GM12878 (cell line): ENCODE measurements around the gene ST7. TPM values are rescaled to one million over a fixed set of nuclear protein-coding genes. Genes with fewer than 3 reads are reported as not detected.

Source experiments
- ATAC-seq: fragments of 200-7000 bp; cut with Tn5 transposase; 3 replicates; pipeline ENCODE4 v1.9.1; 2020; ENCODE audit warnings: mild to moderate bottlenecking, moderate library complexity
- BruUV-seq: library from RNA; stranded (reverse); fragments of 400-500 nt; replicated peaks from 2 replicates; lab custom pipeline; 2021; lab: Mats Ljungman, UMichigan
- CTCF ChIA-PET: fragments of 300-600 bp; sonication (Branson Sonifier 250); formaldehyde crosslinking; extraction: SDS; loops from one replicate; lab custom pipeline; 2021; ENCODE audit warnings: inconsistent platforms; lab: Yijun Ruan, JAX
- POLR2A ChIA-PET: fragments of 350-600 bp; formaldehyde crosslinking; extraction: SDS; loops from one replicate; lab custom pipeline; 2021; ENCODE audit warnings: inconsistent platforms; lab: Charles Lee
- RAD21 ChIA-PET: fragments of 300-600 bp; sonication (Branson Sonifier 250); formaldehyde crosslinking; loops from one replicate; lab custom pipeline; 2023; ENCODE audit warnings: antibody characterized with exemption; ENCODE audit not compliant: unreplicated experiment; lab: Charles Lee
- SMC1A ChIA-PET: fragments of 300-600 bp; sonication (Branson Sonifier 250); formaldehyde crosslinking; loops from one replicate; lab custom pipeline; 2023; ENCODE audit not compliant: unreplicated experiment, uncharacterized antibody; lab: Charles Lee
- DNase-seq: peaks from one replicate; pipeline ENCODE4 v3.0.0-alpha.2; 2011; ENCODE audit warnings: low read depth, low spot score
- FAIRE-seq: peaks from 3 replicates; lab custom pipeline; 2011; peaks lifted over from hg19 to GRCh38; lab: Jason Lieb, UNC
- H2AFZ ChIP-seq: 2 replicates; pipeline ENCODE4 v1.6.0; 2011; ENCODE audit warnings: low read depth, low read length, control low read depth; ENCODE audit not compliant: control insufficient read depth
- H3K27ac ChIP-seq: 2 replicates; pipeline ENCODE4 v1.5.1; 2011; ENCODE audit warnings: control low read depth; ENCODE audit not compliant: control insufficient read depth, insufficient read depth
- H3K27me3 ChIP-seq, 2 experiments: replicated peaks in 1 of 2; 2 replicates each; pipeline versions ENCODE4 v1.6.0 to v1.6.1; 2011; ENCODE audit warnings: low read length in 1 of 2; ENCODE audit not compliant: control insufficient read depth in 2 of 2, insufficient read depth in 2 of 2
- H3K36me3 ChIP-seq, 2 experiments: 2 replicates each; pipeline ENCODE4 v1.5.1; 2011; ENCODE audit warnings: low read length in 1 of 2; ENCODE audit not compliant: control insufficient read depth in 2 of 2, insufficient read depth in 2 of 2
- H3K4me1 ChIP-seq: 2 replicates; pipeline ENCODE4 v1.6.1; 2011; ENCODE audit warnings: mild to moderate bottlenecking, low read length, moderate library complexity, mixed read lengths; ENCODE audit not compliant: control insufficient read depth, insufficient read depth
- H3K4me2 ChIP-seq: 2 replicates; pipeline ENCODE4 v1.6.0; 2011; ENCODE audit warnings: control low read depth; ENCODE audit not compliant: control insufficient read depth, insufficient read depth
- H3K4me3 ChIP-seq: fragments of 200-600 bp; sonication (generic); 2 replicates; pipeline ENCODE4 v1.5.1; 2016
- H3K79me2 ChIP-seq: 2 replicates; pipeline ENCODE4 v1.6.0; 2011; ENCODE audit warnings: low read length; ENCODE audit not compliant: control insufficient read depth, insufficient read depth
- H3K9ac ChIP-seq: 2 replicates; pipeline ENCODE4 v1.8.0; 2011; ENCODE audit warnings: low read length, control low read depth, mixed read lengths; ENCODE audit not compliant: control insufficient read depth, insufficient read depth
- H3K9me3 ChIP-seq: replicated peaks from 3 replicates; pipeline ENCODE4 v1.5.1; 2011; ENCODE audit warnings: mild to moderate bottlenecking, low read length; ENCODE audit not compliant: control insufficient read depth, insufficient read depth
- H4K20me1 ChIP-seq: 2 replicates; pipeline ENCODE4 v1.6.0; 2011; ENCODE audit not compliant: control insufficient read depth, insufficient read depth
- CHD4 ChIP-seq: fragments of 200-600 bp; sonication (generic); IDR thresholded peaks from 2 replicates; pipeline ENCODE4 v1.6.1; 2016; ENCODE audit warnings: mild to moderate bottlenecking
- JUNB ChIP-seq: IDR thresholded peaks from 2 replicates; pipeline ENCODE4 v1.6.1; 2016; ENCODE audit warnings: antibody characterized with exemption, mild to moderate bottlenecking
- MYC ChIP-seq: IDR thresholded peaks from 2 replicates; pipeline ENCODE4 v1.6.1; 2011; ENCODE audit warnings: mild to moderate bottlenecking, low read length, moderate library complexity, inconsistent platforms; ENCODE audit not compliant: insufficient read depth, insufficient replicate concordance, insufficient read length, severe bottlenecking
- RFX5 ChIP-seq: IDR thresholded peaks from 2 replicates; pipeline ENCODE4 v1.6.1; 2011; ENCODE audit warnings: low read depth, low read length, improper control_type of control experiment
- STAT1 ChIP-seq: fragments of 450-650 bp; conservative IDR thresholded peaks from 2 replicates; pipeline ENCODE4 v1.6.1; 2014; ENCODE audit warnings: antibody characterized with exemption, mild to moderate bottlenecking
- STAT3 ChIP-seq: IDR thresholded peaks from 2 replicates; pipeline ENCODE4 v1.6.1; 2011; ENCODE audit warnings: low read depth, low read length, improper control_type of control experiment
- ZBED1 ChIP-seq: IDR thresholded peaks from 2 replicates; pipeline ENCODE4 v1.6.1; 2016; ENCODE audit warnings: borderline replicate concordance
- in situ Hi-C: fragments of 300-500 bp; cut with MboI; formaldehyde crosslinking; loops from 9 replicates; pipeline ENCODE4 v1.14.3; 2018; ENCODE audit warnings: mixed read lengths
- intact Hi-C: fragments of 100-400 bp; cut with micrococcal nuclease; formaldehyde crosslinking; loops from one replicate; pipeline ENCODE4 v1.14.2; 2022; ENCODE audit not compliant: unreplicated experiment
- polyA plus RNA-seq, 11 experiments: library from polyadenylated mRNA; depleted of rRNA in 4 of 11; unstranded in 6 of 11; stranded (reverse) in 5 of 11; fragments of >200 nt; fragmentation: Nextera tagmentation in 4 of 11; fragmentation: Illumina TruSeq in 1 of 11; extraction: Ambion mirVana in 4 of 11; extraction: Trizol in 1 of 11; gene quantifications; 1 replicate in 1 of 11; 2 replicates in 10 of 11; pipeline versions ENCODE4 v1.2.1 to v1.2.3, GENCODE V29; 2011 to 2016; ENCODE audit warnings: inconsistent platforms in 2 of 11, missing spikeins in 2 of 11, low read depth in 1 of 11
- total RNA-seq, 4 experiments: library from RNA; depleted of rRNA in 3 of 4; stranded (reverse); fragments of >200 nt in 3 of 4; fragmentation: Illumina TruSeq in 1 of 4; extraction: Trizol in 1 of 4; gene quantifications; 2 replicates each; pipeline versions ENCODE4 v1.2.1 to v1.2.3, GENCODE V29; 2013 to 2021
- TF ChIP-seq, protein P1 (sequence below): fragments of 150-350 bp; IDR thresholded peaks from 2 replicates; pipeline ENCODE4 v1.6.1; 2014; ENCODE audit warnings: mild to moderate bottlenecking, low read depth, low read length
- TF ChIP-seq, protein P2 (sequence below), 3 experiments: IDR thresholded peaks in 2 of 3; conservative IDR thresholded peaks in 1 of 3; 2 replicates each; pipeline ENCODE4 v1.5.1; 2011; ENCODE audit warnings: low read depth in 3 of 3, low read length in 3 of 3, mild to moderate bottlenecking in 3 of 3, control low read depth in 2 of 3, moderate library complexity in 2 of 3, inconsistent platforms in 1 of 3, mixed read lengths in 1 of 3; ENCODE audit not compliant: control insufficient read depth in 2 of 3, insufficient read depth in 1 of 3; ENCODE audit errors: extremely low read depth in 1 of 3
- TF ChIP-seq, protein P3 (sequence below): fragments of 450-650 bp; formaldehyde crosslinking; IDR thresholded peaks from 2 replicates; pipeline ENCODE4 v1.4.0; 2020; ENCODE audit warnings: mild to moderate bottlenecking, moderate library complexity

ST7 gene
- total and polyA plus RNA-seq, 10 of the 15 experiments (the other 5 are each of a cell fraction or from before 2014, with no cell fraction given): 27.7 to 76.4 (median 53.6) TPM

DNA sequence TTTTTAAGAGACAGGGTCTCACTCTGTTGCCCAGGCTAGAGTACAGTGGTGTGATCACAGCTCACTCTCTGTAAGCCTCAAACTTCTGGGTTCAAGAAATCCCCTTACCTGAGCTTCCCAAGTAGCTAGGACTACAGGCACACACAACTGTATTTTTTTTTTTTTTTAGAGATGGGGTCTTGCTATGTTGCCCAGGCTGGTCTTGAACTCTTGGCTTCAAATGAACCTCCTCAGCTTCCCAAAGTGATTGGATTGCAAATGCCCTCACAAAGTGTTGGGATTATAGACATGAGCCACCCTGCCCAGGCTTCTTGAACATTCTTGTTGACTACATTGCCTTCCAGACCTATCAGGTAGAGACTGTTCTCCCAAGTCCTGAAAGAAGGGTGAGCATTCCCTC lies 296.9 kb downstream of the ST7 start:
- H4K20me1 ChIP-seq: no peaks in the 10 kb centered on the region
- FAIRE-seq: no peak
- ChIA-PET CTCF (interaction anchor here (0.9 to 1.6 kb wide), 5 partner anchors 13 to 134 kb away, joined by 3 to 6 read pairs (median 3); no protein-coding TSS in a partner anchor), SMC1A (interaction anchor here (0.9 to 4.6 kb wide), 18 partner anchors 9 to 209 kb away, joined by 3 to 39 read pairs (median 3); no protein-coding TSS in a partner anchor), POLR2A (interaction anchor here (1.7 to 4.4 kb wide), 4 partner anchors 10 to 98 kb away, joined by 9 to 25 read pairs (median 14); no protein-coding TSS in a partner anchor), RAD21 (interaction anchor here (0.8 to 5.2 kb wide), 8 partner anchors 11 to 135 kb away, joined by 3 to 47 read pairs (median 12); no protein-coding TSS in a partner anchor)
- no peak overlapping the region for H2AFZ ChIP-seq
- H3K79me2 ChIP-seq: no peaks in the 10 kb centered on the region
- peaks cover 4% of the 10 kb centered on the region for H3K4me1 ChIP-seq
- DNase-seq: no peak
- H3K9ac ChIP-seq: no peak overlapping the region
- intact Hi-C loops (loop anchor here (5.0 kb wide), 1 partner anchor 33 kb away; no protein-coding TSS in a partner anchor), in situ Hi-C loops (no loop called here)
- BruUV-seq: no TSS peak
- TF ChIP-seq, protein P1, sequence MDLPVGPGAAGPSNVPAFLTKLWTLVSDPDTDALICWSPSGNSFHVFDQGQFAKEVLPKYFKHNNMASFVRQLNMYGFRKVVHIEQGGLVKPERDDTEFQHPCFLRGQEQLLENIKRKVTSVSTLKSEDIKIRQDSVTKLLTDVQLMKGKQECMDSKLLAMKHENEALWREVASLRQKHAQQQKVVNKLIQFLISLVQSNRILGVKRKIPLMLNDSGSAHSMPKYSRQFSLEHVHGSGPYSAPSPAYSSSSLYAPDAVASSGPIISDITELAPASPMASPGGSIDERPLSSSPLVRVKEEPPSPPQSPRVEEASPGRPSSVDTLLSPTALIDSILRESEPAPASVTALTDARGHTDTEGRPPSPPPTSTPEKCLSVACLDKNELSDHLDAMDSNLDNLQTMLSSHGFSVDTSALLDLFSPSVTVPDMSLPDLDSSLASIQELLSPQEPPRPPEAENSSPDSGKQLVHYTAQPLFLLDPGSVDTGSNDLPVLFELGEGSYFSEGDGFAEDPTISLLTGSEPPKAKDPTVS: no peak
- TF ChIP-seq, protein P2, sequence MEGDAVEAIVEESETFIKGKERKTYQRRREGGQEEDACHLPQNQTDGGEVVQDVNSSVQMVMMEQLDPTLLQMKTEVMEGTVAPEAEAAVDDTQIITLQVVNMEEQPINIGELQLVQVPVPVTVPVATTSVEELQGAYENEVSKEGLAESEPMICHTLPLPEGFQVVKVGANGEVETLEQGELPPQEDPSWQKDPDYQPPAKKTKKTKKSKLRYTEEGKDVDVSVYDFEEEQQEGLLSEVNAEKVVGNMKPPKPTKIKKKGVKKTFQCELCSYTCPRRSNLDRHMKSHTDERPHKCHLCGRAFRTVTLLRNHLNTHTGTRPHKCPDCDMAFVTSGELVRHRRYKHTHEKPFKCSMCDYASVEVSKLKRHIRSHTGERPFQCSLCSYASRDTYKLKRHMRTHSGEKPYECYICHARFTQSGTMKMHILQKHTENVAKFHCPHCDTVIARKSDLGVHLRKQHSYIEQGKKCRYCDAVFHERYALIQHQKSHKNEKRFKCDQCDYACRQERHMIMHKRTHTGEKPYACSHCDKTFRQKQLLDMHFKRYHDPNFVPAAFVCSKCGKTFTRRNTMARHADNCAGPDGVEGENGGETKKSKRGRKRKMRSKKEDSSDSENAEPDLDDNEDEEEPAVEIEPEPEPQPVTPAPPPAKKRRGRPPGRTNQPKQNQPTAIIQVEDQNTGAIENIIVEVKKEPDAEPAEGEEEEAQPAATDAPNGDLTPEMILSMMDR (IDR thresholded peaks at IDR 0.05 in 2 of 3, conservative IDR thresholded peaks at IDR 0.05 in 1 of 3; ENCODE audit: control insufficient read depth in 2 of 3, extremely low read depth in 1 of 3, insufficient read depth in 1 of 3, low read depth in 3 of 3, low read length in 3 of 3): no peak
- TF ChIP-seq MYC (no peak), STAT3 (no peak), ZBED1 (no peak), RFX5 (no peak), CHD4 (no peak), JUNB (no peak), STAT1 (no peak)
- TF ChIP-seq, protein P3, sequence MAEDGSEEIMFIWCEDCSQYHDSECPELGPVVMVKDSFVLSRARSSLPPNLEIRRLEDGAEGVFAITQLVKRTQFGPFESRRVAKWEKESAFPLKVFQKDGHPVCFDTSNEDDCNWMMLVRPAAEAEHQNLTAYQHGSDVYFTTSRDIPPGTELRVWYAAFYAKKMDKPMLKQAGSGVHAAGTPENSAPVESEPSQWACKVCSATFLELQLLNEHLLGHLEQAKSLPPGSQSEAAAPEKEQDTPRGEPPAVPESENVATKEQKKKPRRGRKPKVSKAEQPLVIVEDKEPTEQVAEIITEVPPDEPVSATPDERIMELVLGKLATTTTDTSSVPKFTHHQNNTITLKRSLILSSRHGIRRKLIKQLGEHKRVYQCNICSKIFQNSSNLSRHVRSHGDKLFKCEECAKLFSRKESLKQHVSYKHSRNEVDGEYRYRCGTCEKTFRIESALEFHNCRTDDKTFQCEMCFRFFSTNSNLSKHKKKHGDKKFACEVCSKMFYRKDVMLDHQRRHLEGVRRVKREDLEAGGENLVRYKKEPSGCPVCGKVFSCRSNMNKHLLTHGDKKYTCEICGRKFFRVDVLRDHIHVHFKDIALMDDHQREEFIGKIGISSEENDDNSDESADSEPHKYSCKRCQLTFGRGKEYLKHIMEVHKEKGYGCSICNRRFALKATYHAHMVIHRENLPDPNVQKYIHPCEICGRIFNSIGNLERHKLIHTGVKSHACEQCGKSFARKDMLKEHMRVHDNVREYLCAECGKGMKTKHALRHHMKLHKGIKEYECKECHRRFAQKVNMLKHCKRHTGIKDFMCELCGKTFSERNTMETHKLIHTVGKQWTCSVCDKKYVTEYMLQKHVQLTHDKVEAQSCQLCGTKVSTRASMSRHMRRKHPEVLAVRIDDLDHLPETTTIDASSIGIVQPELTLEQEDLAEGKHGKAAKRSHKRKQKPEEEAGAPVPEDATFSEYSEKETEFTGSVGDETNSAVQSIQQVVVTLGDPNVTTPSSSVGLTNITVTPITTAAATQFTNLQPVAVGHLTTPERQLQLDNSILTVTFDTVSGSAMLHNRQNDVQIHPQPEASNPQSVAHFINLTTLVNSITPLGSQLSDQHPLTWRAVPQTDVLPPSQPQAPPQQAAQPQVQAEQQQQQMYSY: no peak
- no peak overlapping the region for H3K4me2 ChIP-seq
- ATAC-seq: no peak
- H3K27ac ChIP-seq: no peak overlapping the region
- H3K36me3 ChIP-seq: no peaks in the 10 kb centered on the region
- no peak overlapping the region for H3K4me3 ChIP-seq
- no peaks in the 10 kb centered on the region for H3K27me3 ChIP-seq
- H3K9me3 ChIP-seq: peaks cover 2% of the 10 kb centered on the region; the same call in 1 of the 3 replicates
